Measurements from ENCODE around the gene SLC12A7.

DNA sequence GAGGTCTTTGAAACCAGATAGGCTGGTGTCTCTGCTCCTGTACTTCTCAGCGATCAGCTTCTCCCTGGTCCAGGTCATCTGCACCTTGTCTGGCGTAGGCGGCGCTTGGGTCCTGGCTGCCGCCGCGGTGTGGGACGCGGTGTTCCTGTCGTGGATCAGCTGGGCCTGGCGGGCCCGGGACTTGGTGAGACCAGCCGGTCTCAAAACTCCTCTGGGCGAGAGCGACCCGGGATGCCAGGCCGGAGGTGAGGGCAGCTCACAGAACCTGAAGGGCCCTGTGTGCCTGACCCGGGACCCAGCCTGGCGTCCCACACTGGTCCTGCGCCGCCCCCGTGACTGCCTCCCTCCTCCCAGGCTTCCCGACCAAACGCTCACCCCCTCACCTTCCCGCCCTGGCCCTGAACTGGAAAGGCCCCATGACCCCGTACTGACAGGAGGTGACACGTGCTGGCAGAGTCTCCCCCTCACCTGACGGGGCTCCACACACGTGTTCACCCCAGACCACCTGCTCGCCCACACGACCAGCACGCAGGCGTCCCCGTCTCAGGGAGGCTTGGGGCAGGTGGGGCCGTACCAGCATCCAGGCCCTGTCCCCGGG, 54.3 kb downstream of the SLC12A7 start:
- TF ChIP-seq CTCF (CRISPR knock-in tag; IDR thresholded peaks at IDR 0.05) = no peak
- TF ChIP-seq POLR2G (IDR thresholded peaks at IDR 0.05; ENCODE audit: low read depth, low read length) = no peak
- no peak for TF ChIP-seq TCF7L2 (IDR thresholded peaks at IDR 0.05; ENCODE audit: low read depth, low read length)
- no peak for TF ChIP-seq CHD2 (IDR thresholded peaks at IDR 0.05; ENCODE audit: low read depth, low read length)
- TF ChIP-seq ZNF343 (CRISPR knock-in tag; IDR thresholded peaks at IDR 0.05) = no peak
- no peak for TF ChIP-seq CENPT (CRISPR knock-in tag; IDR thresholded peaks at IDR 0.05; ENCODE audit: low read depth)
- TF ChIP-seq ZNF431 (CRISPR knock-in tag; IDR thresholded peaks at IDR 0.05; ENCODE audit: borderline replicate concordance, low read depth) = no peak
- TF ChIP-seq ZNF678 (CRISPR knock-in tag; IDR thresholded peaks at IDR 0.05) = no peak
- no peak for TF ChIP-seq BCL3 (CRISPR knock-in tag; IDR thresholded peaks at IDR 0.05)
- no peak for TF ChIP-seq PRDM15 (CRISPR knock-in tag; IDR thresholded peaks at IDR 0.05)
- no peak for TF ChIP-seq RERE (CRISPR knock-in tag; IDR thresholded peaks at IDR 0.05; ENCODE audit: low read depth)
- TF ChIP-seq ZNF839 (CRISPR knock-in tag; IDR thresholded peaks at IDR 0.05; ENCODE audit: borderline replicate concordance) = no peak
